GM12873 (cell line): ENCODE results near the gene DNMT3B.

Experiments used
- TF ChIP-seq, protein P1 (sequence below): IDR thresholded peaks from 2 replicates; pipeline ENCODE4 v1.5.1; 2012; ENCODE audit warnings: low read depth, mild to moderate bottlenecking, moderate library complexity, low read length, control low read depth; ENCODE audit not compliant: insufficient read depth; ENCODE audit errors: missing control alignments

Gene DNMT3B

DNA sequence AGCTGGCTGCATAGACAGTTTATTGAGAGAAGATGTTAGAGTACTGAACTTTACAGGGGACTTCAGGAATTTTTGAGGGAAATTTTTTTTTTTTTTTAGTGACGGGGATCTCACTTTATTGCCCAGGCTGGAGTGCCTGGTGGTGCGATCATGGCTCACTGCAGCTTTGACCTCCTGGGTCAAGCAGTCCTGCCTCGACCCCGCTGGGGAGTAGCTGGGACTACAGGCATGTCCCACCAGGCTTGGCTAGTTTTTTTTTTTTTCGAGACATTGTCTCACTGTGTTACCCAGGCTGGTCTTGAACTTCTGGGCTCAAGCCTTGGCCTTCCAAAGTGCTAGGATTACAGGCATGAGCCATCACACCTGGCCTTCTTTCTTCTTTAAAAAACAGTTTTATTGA lies 85.8 kb downstream of the DNMT3B start:
- TF ChIP-seq, protein P1, sequence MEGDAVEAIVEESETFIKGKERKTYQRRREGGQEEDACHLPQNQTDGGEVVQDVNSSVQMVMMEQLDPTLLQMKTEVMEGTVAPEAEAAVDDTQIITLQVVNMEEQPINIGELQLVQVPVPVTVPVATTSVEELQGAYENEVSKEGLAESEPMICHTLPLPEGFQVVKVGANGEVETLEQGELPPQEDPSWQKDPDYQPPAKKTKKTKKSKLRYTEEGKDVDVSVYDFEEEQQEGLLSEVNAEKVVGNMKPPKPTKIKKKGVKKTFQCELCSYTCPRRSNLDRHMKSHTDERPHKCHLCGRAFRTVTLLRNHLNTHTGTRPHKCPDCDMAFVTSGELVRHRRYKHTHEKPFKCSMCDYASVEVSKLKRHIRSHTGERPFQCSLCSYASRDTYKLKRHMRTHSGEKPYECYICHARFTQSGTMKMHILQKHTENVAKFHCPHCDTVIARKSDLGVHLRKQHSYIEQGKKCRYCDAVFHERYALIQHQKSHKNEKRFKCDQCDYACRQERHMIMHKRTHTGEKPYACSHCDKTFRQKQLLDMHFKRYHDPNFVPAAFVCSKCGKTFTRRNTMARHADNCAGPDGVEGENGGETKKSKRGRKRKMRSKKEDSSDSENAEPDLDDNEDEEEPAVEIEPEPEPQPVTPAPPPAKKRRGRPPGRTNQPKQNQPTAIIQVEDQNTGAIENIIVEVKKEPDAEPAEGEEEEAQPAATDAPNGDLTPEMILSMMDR: no peak

DNA sequence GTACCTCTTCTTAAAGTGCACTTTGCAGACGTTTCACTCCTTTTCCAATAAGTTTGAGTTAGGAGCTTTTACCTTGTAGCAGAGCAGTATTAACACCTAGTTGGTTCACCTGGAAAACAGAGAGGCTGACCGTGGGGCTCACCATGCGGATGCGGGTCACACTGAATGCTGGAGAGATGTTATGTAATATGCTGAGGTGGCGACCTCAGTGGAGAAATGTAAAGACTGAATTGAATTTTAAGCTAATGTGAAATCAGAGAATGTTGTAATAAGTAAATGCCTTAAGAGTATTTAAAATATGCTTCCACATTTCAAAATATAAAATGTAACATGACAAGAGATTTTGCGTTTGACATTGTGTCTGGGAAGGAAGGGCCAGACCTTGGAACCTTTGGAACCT lies 86.7 kb downstream of the DNMT3B start:
- TF ChIP-seq, protein P1: no peak

DNA sequence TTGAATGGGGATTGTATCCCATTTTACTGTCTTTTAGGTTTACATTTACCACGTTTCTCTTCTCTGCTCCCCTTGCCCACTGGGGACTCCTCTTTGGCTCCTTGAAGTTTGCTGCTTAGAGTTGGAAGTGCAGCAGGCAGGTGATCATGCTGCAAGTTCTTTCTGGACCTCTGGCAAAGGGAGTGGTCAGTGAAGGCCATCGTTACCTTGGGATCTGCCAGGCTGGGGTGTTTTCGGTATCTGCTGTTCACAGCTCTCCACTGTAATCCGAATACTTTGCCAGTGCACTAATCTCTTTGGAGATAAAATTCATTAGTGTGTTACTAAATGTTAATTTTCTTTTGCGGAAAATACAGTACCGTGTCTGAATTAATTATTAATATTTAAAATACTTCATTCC lies 87.4 kb downstream of the DNMT3B start:
- TF ChIP-seq, protein P1: no peak

DNA sequence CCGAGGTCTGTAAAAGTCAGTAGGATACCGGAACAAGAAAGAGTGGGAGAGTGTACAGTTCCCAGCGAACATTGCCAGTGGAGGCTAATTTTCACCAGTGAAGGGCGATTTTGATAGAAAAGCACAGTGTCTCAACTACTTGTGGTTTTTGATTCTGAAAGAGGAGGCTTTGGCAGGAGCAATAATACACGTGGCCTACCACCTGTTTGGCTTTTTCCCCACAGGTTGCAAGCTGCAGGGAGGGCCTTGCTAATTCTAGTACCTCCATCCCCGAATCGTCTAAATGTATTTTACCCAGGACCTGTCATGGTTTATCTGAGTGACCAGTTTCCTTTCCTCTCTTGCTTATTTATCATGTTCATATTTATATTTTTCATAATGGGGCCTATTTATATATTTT lies 93.2 kb downstream of the DNMT3B start:
- TF ChIP-seq, protein P1: no peak

DNA sequence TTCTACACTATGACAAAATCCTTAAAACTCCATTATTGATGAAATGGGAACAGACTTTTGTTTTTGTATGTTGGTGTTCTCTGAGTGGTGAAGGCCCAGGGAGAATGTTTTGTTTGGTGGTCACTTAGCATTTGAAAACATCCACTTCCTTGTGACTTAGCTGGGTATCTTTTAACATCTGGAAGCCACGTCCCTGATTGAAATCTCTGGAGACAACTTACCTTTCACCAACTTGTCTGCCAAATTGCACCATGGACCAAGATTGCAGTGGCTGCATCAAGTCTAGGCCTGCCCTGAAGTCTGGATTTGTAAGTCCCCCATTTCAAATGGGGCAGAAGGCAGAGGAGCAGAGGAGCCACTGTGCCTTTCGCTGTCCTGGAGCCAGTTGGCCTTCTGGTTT lies 96.0 kb downstream of the DNMT3B start:
- TF ChIP-seq, protein P1: no peak
